ENCODE data around the gene TMBIM1.
"Not testable (repeated sequence)": the region's sequence is repeated elsewhere in the genome, so short reads cannot be mapped to it uniquely, and the experiment has no call there.

TMBIM1 gene

GRCh38 chr2:218318241-218318640 lies 25.9 kb upstream of the TMBIM1 start:
- no peak for DNase-seq

- no peak for DNase-seq
Observed at GRCh38 chr2:218317835-218318234, 25.5 kb upstream of the TMBIM1 start.

- no peak for DNase-seq
Observed at GRCh38 chr2:218317303-218317630, 25.0 kb upstream of the TMBIM1 start.

GRCh38 chr2:218315397-218315796 lies 23.1 kb upstream of the TMBIM1 start:
- DNase-seq, result no peak

- DNase-seq, result not testable (repeated sequence)
Observed at GRCh38 chr2:218314764-218315163, 22.5 kb upstream of the TMBIM1 start.

GRCh38 chr2:218313356-218313755 lies 21.1 kb upstream of the TMBIM1 start:
- no peak for DNase-seq

- DNase-seq, result no peak
Observed at GRCh38 chr2:218312267-218312756, 20.0 kb upstream of the TMBIM1 start.

- DNase-seq, result not testable (repeated sequence)
Observed at GRCh38 chr2:218311541-218312266, 19.4 kb upstream of the TMBIM1 start.

- DNase-seq, result no peak
Observed at GRCh38 chr2:218310853-218311540, 18.7 kb upstream of the TMBIM1 start.

- no peak for DNase-seq
Observed at GRCh38 chr2:218307415-218308090, 15.2 kb upstream of the TMBIM1 start.

- DNase-seq, result no peak
Observed at GRCh38 chr2:218306184-218306920, 14.0 kb upstream of the TMBIM1 start.

GRCh38 chr2:218305383-218305782 lies 13.1 kb upstream of the TMBIM1 start:
- no peak for DNase-seq

- DNase-seq, result peak in 12 of 14 donors; percentile 32 to 82 (median 67)
Observed at GRCh38 chr2:218301176-218301819, 9.0 kb upstream of the TMBIM1 start.

- no peak for DNase-seq
Observed at GRCh38 chr2:218300141-218300540, 7.8 kb upstream of the TMBIM1 start.

GRCh38 chr2:218298314-218298875 lies 6.1 kb upstream of the TMBIM1 start:
- peak in 6 of 14 donors; percentile 17 to 37 (median 26) for DNase-seq

- peak in 10 of 14 donors; percentile 13 to 52 (median 41) for DNase-seq
Observed at GRCh38 chr2:218296847-218297246, 4.5 kb upstream of the TMBIM1 start.

GRCh38 chr2:218296200-218296599 lies 3.9 kb upstream of the TMBIM1 start:
- DNase-seq, result no peak

GRCh38 chr2:218295029-218295428 lies 2.7 kb upstream of the TMBIM1 start:
- no peak for DNase-seq

GRCh38 chr2:218294430-218295022 lies 2.2 kb upstream of the TMBIM1 start:
- DNase-seq, result no peak

GRCh38 chr2:218293715-218294429 lies 1.6 kb upstream of the TMBIM1 start:
- DNase-seq, result no peak
